GM12891 (cell line): Measurements from ENCODE around the gene KDM4B.

Experiments
- DNase-seq: peaks from one replicate; pipeline ENCODE4 v3.0.0; 2011; ENCODE audit warnings: low spot score; ENCODE audit not compliant: insufficient read length
- FAIRE-seq: peaks from 2 replicates; lab custom pipeline; 2011; peaks lifted over from hg19 to GRCh38; lab: Jason Lieb, UNC
- PAX5 ChIP-seq: IDR thresholded peaks from 2 replicates; pipeline ENCODE4 v1.6.1; 2011; ENCODE audit warnings: low read length, moderate library complexity, mild to moderate bottlenecking; ENCODE audit not compliant: insufficient read depth, severe bottlenecking
- POLR2A ChIP-seq: IDR thresholded peaks from 2 replicates; pipeline ENCODE4 v1.6.1; 2011; ENCODE audit warnings: low read depth, low read length, control low read depth
- POLR2AphosphoS5 ChIP-seq: IDR thresholded peaks from 2 replicates; pipeline ENCODE4 v1.6.1; 2011; ENCODE audit warnings: low read depth, low read length, control low read depth
- POU2F2 ChIP-seq: IDR thresholded peaks from 2 replicates; pipeline ENCODE4 v1.6.1; 2011; ENCODE audit warnings: low read depth, mild to moderate bottlenecking, control low read depth, low read length, moderate library complexity
- SPI1 ChIP-seq: IDR thresholded peaks from 2 replicates; pipeline ENCODE4 v1.6.1; 2011; ENCODE audit warnings: low read depth, low read length, control low read depth
- TAF1 ChIP-seq: IDR thresholded peaks from 2 replicates; pipeline ENCODE4 v1.6.1; 2011; ENCODE audit warnings: low read depth, low read length, control low read depth

KDM4B gene

GRCh38 chr19:5109560-5109959 is 140.6 kb downstream of the KDM4B start:
- TF ChIP-seq POU2F2: no peak
- TF ChIP-seq PAX5: no peak
- TF ChIP-seq TAF1: no peak
- TF ChIP-seq SPI1: no peak
- TF ChIP-seq POLR2A: no peak
- TF ChIP-seq POLR2AphosphoS5: no peak
- DNase-seq (no peak), FAIRE-seq (no peak)

DNA sequence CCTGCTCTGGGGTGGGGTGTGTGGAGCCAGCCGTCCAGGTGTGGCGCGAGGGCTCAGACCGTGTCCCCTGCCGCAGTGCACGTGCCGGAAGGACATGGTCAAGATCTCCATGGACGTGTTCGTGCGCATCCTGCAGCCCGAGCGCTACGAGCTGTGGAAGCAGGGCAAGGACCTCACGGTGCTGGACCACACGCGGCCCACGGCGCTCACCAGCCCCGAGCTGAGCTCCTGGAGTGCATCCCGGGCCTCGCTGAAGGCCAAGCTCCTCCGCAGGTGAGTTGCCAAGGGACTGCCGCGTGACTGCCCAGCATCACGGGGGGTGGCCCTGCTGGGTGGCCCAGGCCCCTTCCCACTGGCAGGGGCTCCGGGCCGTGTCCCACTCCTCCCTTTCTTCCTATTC is 141.6 kb downstream of the KDM4B start:
- FAIRE-seq: no peak
- no peak for TF ChIP-seq POLR2AphosphoS5
- no peak for TF ChIP-seq TAF1
- TF ChIP-seq POLR2A: no peak
- no peak for TF ChIP-seq PAX5
- no peak for TF ChIP-seq POU2F2
- no peak for TF ChIP-seq SPI1
- DNase-seq: no peak

DNA sequence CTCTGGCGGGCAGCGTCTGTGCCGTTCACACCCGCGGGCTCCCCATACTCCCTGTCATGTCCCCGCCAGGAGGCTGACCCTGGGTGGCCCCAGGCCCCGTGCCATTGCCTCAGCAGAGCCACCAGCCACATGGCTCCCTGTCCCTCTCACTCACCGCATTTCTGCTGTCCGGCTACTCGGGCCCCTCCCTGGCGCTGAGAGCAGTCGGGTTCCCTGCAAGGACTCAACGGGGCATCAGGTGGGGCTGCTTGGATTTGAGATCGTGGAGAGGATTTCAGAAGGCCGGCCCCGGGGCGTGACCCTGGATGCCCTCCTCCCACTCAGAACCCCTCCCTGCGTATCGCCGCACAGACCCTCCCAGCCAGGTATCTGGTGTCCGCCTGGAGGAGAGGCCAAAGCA is 142.1 kb downstream of the KDM4B start:
- TF ChIP-seq PAX5 (no peak), TAF1 (no peak), POLR2A (no peak), SPI1 (no peak), POU2F2 (no peak), POLR2AphosphoS5 (no peak)
- no peak for DNase-seq
- FAIRE-seq: no peak

- FAIRE-seq (no peak), DNase-seq (no peak)
Observed at GRCh38 chr19:5112175-5112574, 143.3 kb downstream of the KDM4B start.

DNA sequence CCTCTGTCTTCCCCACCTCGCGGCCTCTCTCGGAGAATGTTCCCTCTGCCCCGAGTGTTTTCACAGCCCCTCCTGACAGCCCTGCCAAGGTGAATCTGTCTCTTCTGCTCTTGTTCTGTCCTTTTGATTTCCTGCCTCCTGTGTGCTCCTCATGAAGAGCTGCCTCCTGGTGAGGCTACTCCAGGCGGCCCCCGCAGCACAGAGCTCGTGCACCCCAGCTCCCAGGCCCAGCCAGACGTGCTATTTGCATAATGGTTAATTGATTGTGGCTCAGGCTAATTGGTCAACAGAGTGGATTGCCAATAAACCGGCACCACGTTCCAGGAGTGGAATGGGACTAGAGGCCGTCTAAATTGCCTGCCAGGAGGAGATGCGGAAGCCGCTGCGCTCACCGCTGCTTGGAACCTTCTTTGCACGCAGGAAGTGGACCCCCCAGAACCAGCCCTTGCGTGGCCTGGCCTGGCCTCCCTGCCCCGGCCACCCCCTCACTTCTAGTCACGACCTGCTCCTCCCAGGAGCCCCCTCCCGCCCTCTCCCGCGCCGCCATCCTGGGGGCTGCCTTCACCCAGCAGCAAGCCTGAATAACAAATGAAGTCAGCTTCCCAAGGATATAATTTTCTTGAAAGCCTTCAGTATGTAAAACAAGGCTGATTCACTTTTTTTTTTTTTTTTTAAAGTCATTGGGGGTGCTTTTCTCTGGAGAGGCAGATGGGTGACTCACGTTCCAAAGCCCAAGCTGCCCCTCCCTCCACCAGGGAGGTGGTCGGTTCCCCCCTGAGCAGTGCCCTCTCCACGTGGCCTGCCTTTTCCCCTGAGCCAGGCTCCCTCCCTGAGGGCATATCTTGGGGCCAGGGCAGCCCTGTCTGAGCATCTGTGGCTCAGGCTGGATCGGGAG is 144.0 kb downstream of the KDM4B start:
- no peak for TF ChIP-seq POLR2A
- FAIRE-seq: no peak
- DNase-seq: no peak

More at GRCh38 chr19:5112175-5112574, 143.3 kb downstream of the KDM4B start:
- no peak for TF ChIP-seq POLR2A
- TF ChIP-seq PAX5: no peak
- TF ChIP-seq TAF1: no peak
- TF ChIP-seq POLR2AphosphoS5: no peak
- no peak for TF ChIP-seq SPI1
- TF ChIP-seq POU2F2: no peak

DNA sequence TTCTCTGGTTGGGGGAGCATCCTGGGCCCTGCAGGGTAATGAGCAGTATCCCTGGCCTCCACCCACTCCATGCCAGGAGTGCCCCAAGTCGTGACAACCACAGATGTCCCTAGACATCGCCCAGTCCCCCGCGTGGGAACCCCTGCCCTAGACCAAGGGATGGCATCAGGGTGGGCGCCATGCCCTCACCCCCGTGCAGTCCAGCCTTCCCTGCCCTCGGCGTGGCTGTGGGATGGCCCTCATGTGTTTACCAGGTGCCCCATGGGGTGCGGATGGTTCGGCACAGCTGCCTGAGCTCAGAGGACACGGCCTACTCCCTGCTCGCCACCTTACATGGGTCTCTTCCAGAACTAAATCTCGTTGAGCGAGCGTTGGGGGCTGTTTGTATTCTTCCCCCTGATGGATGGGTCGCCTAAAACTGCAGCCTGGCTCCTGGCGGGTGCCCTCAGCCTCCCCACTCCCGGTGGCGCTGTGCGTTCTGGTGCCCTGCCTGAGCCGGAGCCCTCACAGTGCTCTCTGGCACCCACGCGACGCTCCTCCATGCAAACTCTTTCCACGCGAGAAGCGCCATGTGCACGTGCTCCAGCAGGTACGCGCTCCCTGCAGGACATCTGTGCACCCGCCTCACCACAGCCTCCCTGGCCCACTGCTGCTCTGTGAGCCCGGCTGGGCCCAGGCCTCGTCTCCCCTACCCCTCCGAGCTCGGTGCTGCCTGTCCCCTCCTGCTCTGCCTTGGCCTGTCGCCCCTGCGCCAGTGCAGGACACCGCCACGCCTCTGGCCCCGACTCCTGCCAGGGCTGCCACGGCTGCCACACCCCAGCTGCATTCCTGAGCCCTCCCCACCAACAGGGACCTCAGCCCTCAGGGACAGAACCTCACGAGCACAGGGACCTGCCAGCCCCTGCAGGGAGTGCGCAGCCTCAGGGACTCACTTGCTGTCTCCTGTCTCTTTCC is 145.0 kb downstream of the KDM4B start:
- no peak for DNase-seq
- no peak for FAIRE-seq
- TF ChIP-seq POLR2A (no peak), TAF1 (no peak), POU2F2 (no peak), PAX5 (no peak), POLR2AphosphoS5 (no peak), SPI1 (no peak)

- FAIRE-seq: no peak
Observed at GRCh38 chr19:5114727-5115126, 145.8 kb downstream of the KDM4B start.

GRCh38 chr19:5115351-5115750 is 146.4 kb downstream of the KDM4B start:
- no peak for FAIRE-seq
- no peak for TF ChIP-seq POLR2AphosphoS5
- no peak for TF ChIP-seq SPI1
- TF ChIP-seq PAX5: no peak
- no peak for TF ChIP-seq POLR2A
- TF ChIP-seq POU2F2: no peak
- TF ChIP-seq TAF1: no peak

More at GRCh38 chr19:5114727-5115126, 145.8 kb downstream of the KDM4B start:
- no peak for DNase-seq
- TF ChIP-seq TAF1 (no peak), SPI1 (no peak), POLR2AphosphoS5 (no peak), POLR2A (no peak), PAX5 (no peak)

DNA sequence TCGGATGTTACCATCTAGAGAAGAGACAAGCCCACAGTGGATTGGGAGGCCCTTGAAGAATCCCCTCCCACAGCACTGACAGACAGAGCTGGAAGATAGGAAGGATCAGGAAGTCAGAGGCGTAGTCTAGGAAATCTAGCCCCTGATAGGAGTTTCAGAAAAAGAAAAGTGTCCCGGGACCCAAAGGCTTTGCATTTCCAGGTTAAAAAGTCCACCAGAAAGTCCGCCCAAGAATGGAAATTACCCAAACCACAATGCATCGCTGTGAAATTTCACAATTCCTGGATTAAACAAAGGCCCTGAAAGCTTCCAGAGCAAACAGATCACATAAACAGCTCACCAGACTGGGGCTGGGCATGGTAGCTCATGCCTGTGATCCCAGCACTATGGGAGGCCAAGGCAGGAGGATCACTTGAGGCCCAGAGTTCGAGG is 146.9 kb downstream of the KDM4B start:
- no peak for FAIRE-seq
- no peak for DNase-seq
- TF ChIP-seq POLR2AphosphoS5: no peak
- TF ChIP-seq SPI1: no peak
- TF ChIP-seq TAF1: no peak
- no peak for TF ChIP-seq POU2F2
- TF ChIP-seq POLR2A: no peak
- no peak for TF ChIP-seq PAX5

More at GRCh38 chr19:5115351-5115750, 146.4 kb downstream of the KDM4B start:
- no peak for DNase-seq
